B cell (primary cell): ENCODE measurements around the gene DHX15. TPM values are rescaled to one million over a fixed set of nuclear protein-coding genes. Genes with fewer than 3 reads are reported as not detected.

ENCODE experiments used
- ATAC-seq: fragments of 200-7000 bp; cut with Tn5 transposase; one replicate; pipeline ENCODE4 v1.10.0; 2021; ENCODE audit warnings: low read depth, mild to moderate bottlenecking, moderate number of reproducible peaks, moderate library complexity
- CTCF ChIA-PET: fragments of 350-600 bp; sonication (Branson Sonifier 250); formaldehyde crosslinking; loops from one replicate; lab custom pipeline; 2021; ENCODE audit warnings: antibody characterized with exemption, inconsistent platforms; lab: Charles Lee
- POLR2A ChIA-PET: fragments of 350-600 bp; sonication (Branson Sonifier 250); formaldehyde crosslinking; loops from one replicate; lab custom pipeline; 2021; ENCODE audit warnings: antibody characterized with exemption; lab: Charles Lee
- DNase-seq: peaks from one replicate; pipeline ENCODE4 v3.0.0; 2013
- H2AFZ ChIP-seq: 2 replicates; pipeline ENCODE4 v1.6.1; 2012; ENCODE audit warnings: mild to moderate bottlenecking, low read depth, low read length; ENCODE audit not compliant: insufficient read depth, poor library complexity, severe bottlenecking
- H3K27ac ChIP-seq, 2 donors: 1 replicate in 1 of 2; 2 replicates in 1 of 2; pipeline ENCODE4 v1.5.1; 2012 to 2013; ENCODE audit warnings: low read length in 2 of 2, mild to moderate bottlenecking in 2 of 2, moderate library complexity in 1 of 2
- H3K27me3 ChIP-seq, 4 experiments: fragments of 200-600 bp in 1 of 4; sonication (generic) in 1 of 4; replicated peaks in 1 of 4; 1 replicate in 2 of 4; 2 replicates in 2 of 4; pipeline versions ENCODE4 v1.6.1 to v1.7.0; 2013 to 2016; ENCODE audit warnings: low read length in 3 of 4, mild to moderate bottlenecking in 2 of 4, mixed read lengths in 1 of 4, moderate library complexity in 1 of 4; ENCODE audit not compliant: insufficient read depth in 4 of 4, control insufficient read depth in 3 of 4; ENCODE audit errors: control extremely low read depth in 1 of 4
- H3K36me3 ChIP-seq, 2 experiments: replicated peaks in 1 of 2; 1 replicate in 1 of 2; 2 replicates in 1 of 2; pipeline versions ENCODE4 v1.6.1 to v1.7.1; 2013; ENCODE audit warnings: low read length in 1 of 2; ENCODE audit not compliant: insufficient read depth in 2 of 2, control insufficient read depth in 1 of 2; ENCODE audit errors: control extremely low read depth in 1 of 2, extremely low read depth in 1 of 2
- H3K4me1 ChIP-seq, 2 donors: fragments of 200-600 bp in 1 of 2; sonication (generic) in 1 of 2; 1 replicate in 1 of 2; 2 replicates in 1 of 2; pipeline versions ENCODE4 v1.5.1 to v1.6.1; 2013 to 2017; ENCODE audit warnings: low read length in 2 of 2; ENCODE audit not compliant: control insufficient read depth in 2 of 2, insufficient read depth in 2 of 2
- H3K4me2 ChIP-seq: replicated peaks from 2 replicates; pipeline ENCODE3; 2012; ENCODE audit warnings: mild to moderate bottlenecking, low read depth, low read length; ENCODE audit not compliant: poor library complexity, severe bottlenecking
- H3K4me3 ChIP-seq, 5 experiments: fragments of 200-600 bp in 1 of 5; sonication (generic) in 1 of 5; 1 replicate in 3 of 5; 2 replicates in 2 of 5; pipeline versions ENCODE4 v1.5.1 to v1.7.0; 2011 to 2016; ENCODE audit warnings: low read length in 4 of 5, mild to moderate bottlenecking in 4 of 5, low read depth in 2 of 5, control low read depth in 1 of 5, moderate library complexity in 1 of 5; ENCODE audit not compliant: insufficient read depth in 1 of 5; ENCODE audit errors: control extremely low read depth in 1 of 5, extremely low read depth in 1 of 5
- H3K79me2 ChIP-seq: fragments of 200-600 bp; sonication (generic); one replicate; pipeline ENCODE4 v1.6.0; 2016; ENCODE audit warnings: low read length; ENCODE audit not compliant: control insufficient read depth, insufficient read depth
- H3K9ac ChIP-seq: fragments of 200-600 bp; sonication (generic); 2 replicates; pipeline ENCODE4 v1.6.1; 2017; ENCODE audit warnings: mild to moderate bottlenecking, low read length, moderate library complexity
- H3K9me3 ChIP-seq, 3 donors: one replicate each; pipeline versions ENCODE4 v1.6.1 to v1.7.1; 2013; ENCODE audit warnings: low read length in 2 of 3; ENCODE audit not compliant: control insufficient read depth in 2 of 3, insufficient read depth in 1 of 3; ENCODE audit errors: control extremely low read depth in 1 of 3
- H4K20me1 ChIP-seq: 2 replicates; pipeline ENCODE4 v1.6.0; 2012; ENCODE audit warnings: mild to moderate bottlenecking, low read length; ENCODE audit not compliant: insufficient read depth, control insufficient read depth, poor library complexity, severe bottlenecking
- H3K27ac Mint-ChIP-seq: one replicate; pipeline ENCODE4 v1.8.0; 2021; ENCODE audit warnings: mixed read lengths
- H3K27me3 Mint-ChIP-seq: one replicate; pipeline ENCODE4 v1.8.0; 2021; ENCODE audit warnings: mixed read lengths
- H3K4me1 Mint-ChIP-seq: one replicate; pipeline ENCODE4 v1.8.0; 2021; ENCODE audit warnings: mixed read lengths
- H3K4me3 Mint-ChIP-seq: one replicate; pipeline ENCODE4 v1.8.0; 2021; ENCODE audit warnings: mixed read lengths
- H3K9me3 Mint-ChIP-seq: one replicate; pipeline ENCODE4 v1.8.0; 2022; ENCODE audit warnings: mixed read lengths; ENCODE audit not compliant: insufficient read depth
- EZH2 ChIP-seq: IDR thresholded peaks from 2 replicates; pipeline ENCODE4 v1.6.1; 2012; ENCODE audit warnings: borderline replicate concordance, low read depth, mild to moderate bottlenecking, moderate library complexity, low read length; ENCODE audit not compliant: insufficient read depth, poor library complexity, severe bottlenecking
- WGBS: methylation state at CpG from one replicate; pipeline ENCODE4 v1.1.5; 2013; ENCODE audit warnings: missing lambda C conversion rate; ENCODE audit not compliant: insufficient coverage; 5-methylcytosine and 5-hydroxymethylcytosine counted together
- intact Hi-C: fragments of 100-400 bp; cut with micrococcal nuclease; formaldehyde crosslinking; loops from one replicate; pipeline ENCODE4 v1.10.0; 2022
- polyA plus RNA-seq: library from polyadenylated mRNA; depleted of rRNA; stranded (reverse); fragments of >200 nt; gene quantifications from 2 replicates; pipeline ENCODE4 v1.2.3, GENCODE V29; 2012
- total RNA-seq, 2 donors: library from RNA; stranded (reverse); fragments of 120-200 nt in 1 of 2; gene quantifications; 1 replicate in 1 of 2; 2 replicates in 1 of 2; pipeline versions ENCODE4 v1.2.3 to v1.2.4, GENCODE V29; 2013 to 2022
- TF ChIP-seq, protein P1 (sequence below): fragments of 200-600 bp; IDR thresholded peaks from one replicate; pipeline ENCODE4 v1.8.0; 2022; ENCODE audit warnings: antibody characterized with exemption, mild to moderate bottlenecking

Gene DHX15
- total and polyA plus RNA-seq, 2 donors (not counting 1 experiment from before 2014, with no cell fraction given), result 58.8 to 162 TPM

DNA sequence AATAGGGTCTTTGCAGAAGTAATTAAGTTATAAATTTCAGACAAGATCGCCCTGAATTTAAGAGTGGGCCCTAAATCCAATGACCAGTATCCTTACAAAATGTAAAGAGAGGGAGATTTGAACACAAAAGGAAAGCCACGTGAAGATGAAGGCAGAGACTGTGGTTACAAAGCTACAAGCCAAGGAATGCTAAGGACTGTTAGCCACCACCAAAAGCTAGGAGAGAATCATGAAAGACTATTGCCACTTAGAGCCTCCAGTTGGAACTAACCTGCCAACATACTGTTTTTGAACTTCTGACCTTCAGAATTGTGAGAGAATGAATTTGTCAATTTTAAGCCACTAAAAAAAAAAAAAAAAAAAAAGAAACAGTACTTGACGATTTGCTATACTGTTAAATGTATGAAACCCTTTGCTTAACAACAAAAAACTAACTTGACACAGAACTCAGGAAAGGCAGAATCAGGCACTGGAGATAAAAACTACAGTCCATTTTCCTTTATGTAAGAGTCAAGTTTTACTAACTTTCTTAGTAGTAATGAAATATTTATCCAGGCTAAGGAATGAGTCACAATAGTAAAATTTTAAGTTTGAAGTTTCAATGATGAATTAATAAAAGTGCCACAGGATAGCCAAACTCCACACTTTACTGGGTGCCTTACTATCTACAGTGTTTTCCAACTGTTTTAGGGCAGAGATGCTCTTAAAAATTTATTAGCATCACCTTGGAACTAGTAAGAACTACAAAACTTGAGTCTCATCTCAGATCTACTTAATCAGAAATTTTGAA, 25.1 kb downstream of the DHX15 start:
- H3K9me3 Mint-ChIP-seq, result no peaks in the 10 kb centered on the region
- ChIA-PET POLR2A (no interaction called here), CTCF (no interaction called here)
- intact Hi-C loops, result no loop called here
- no peaks in the 10 kb centered on the region for H3K27me3 ChIP-seq
- no peak for DNase-seq
- H3K27me3 Mint-ChIP-seq, result no peaks in the 10 kb centered on the region
- peaks cover 96% of the 10 kb centered on the region for H3K79me2 ChIP-seq
- H3K4me3 ChIP-seq, result no peak overlapping the region
- no peak overlapping the region for H3K4me3 Mint-ChIP-seq
- H3K9me3 ChIP-seq, result peaks cover 0 to 5% (median 3%) of the 10 kb centered on the region in 3 donors
- no peak for ATAC-seq
- H3K9ac ChIP-seq, result no peak overlapping the region
- H3K36me3 ChIP-seq, result peaks cover 18 to 27% of the 10 kb centered on the region in 2 experiments
- H3K4me1 ChIP-seq, result peaks cover 12 to 26% of the 10 kb centered on the region in 2 donors
- WGBS, result 100% methylated on average over 1 of the region's 3 CpGs
- no peak overlapping the region for H3K27ac ChIP-seq
- TF ChIP-seq, protein P1, sequence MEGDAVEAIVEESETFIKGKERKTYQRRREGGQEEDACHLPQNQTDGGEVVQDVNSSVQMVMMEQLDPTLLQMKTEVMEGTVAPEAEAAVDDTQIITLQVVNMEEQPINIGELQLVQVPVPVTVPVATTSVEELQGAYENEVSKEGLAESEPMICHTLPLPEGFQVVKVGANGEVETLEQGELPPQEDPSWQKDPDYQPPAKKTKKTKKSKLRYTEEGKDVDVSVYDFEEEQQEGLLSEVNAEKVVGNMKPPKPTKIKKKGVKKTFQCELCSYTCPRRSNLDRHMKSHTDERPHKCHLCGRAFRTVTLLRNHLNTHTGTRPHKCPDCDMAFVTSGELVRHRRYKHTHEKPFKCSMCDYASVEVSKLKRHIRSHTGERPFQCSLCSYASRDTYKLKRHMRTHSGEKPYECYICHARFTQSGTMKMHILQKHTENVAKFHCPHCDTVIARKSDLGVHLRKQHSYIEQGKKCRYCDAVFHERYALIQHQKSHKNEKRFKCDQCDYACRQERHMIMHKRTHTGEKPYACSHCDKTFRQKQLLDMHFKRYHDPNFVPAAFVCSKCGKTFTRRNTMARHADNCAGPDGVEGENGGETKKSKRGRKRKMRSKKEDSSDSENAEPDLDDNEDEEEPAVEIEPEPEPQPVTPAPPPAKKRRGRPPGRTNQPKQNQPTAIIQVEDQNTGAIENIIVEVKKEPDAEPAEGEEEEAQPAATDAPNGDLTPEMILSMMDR, result no peak
- no peak for TF ChIP-seq EZH2
- H3K27ac Mint-ChIP-seq, result no peak overlapping the region
- H3K4me2 ChIP-seq, result no peak overlapping the region
- H3K4me1 Mint-ChIP-seq, result peaks cover 58% of the 10 kb centered on the region
- H2AFZ ChIP-seq, result no peak overlapping the region
- peaks cover 70% of the 10 kb centered on the region for H4K20me1 ChIP-seq
